Neural crest cell (in vitro differentiated cells): ENCODE measurements around the gene BCL2L11. TPM values are rescaled to one million over a fixed set of nuclear protein-coding genes. Genes with fewer than 3 reads are reported as not detected.

Experiments
- DNase-seq: peaks from one replicate; pipeline ENCODE4 v3.0.0; 2021; ENCODE audit warnings: low read depth, mixed read lengths, low spot score
- H3K27ac Mint-ChIP-seq: one replicate; pipeline ENCODE4 v1.8.0; 2021; ENCODE audit warnings: mild to moderate bottlenecking, mixed read lengths; ENCODE audit not compliant: unreplicated experiment
- H3K27me3 Mint-ChIP-seq: 2 replicates; pipeline ENCODE4 v1.8.0; 2021; ENCODE audit warnings: low read depth, mild to moderate bottlenecking, mixed read lengths
- H3K36me3 Mint-ChIP-seq: 2 replicates; pipeline ENCODE4 v1.8.0; 2021; ENCODE audit warnings: low read depth, mild to moderate bottlenecking, mixed read lengths
- H3K4me1 Mint-ChIP-seq: 2 replicates; pipeline ENCODE4 v1.8.0; 2021; ENCODE audit warnings: mixed read lengths
- H3K4me3 Mint-ChIP-seq: one replicate; pipeline ENCODE4 v1.8.0; 2021; ENCODE audit warnings: mild to moderate bottlenecking, mixed read lengths
- H3K9me3 Mint-ChIP-seq: 2 replicates; pipeline ENCODE4 v1.8.0; 2021; ENCODE audit warnings: mixed read lengths
- CTCF ChIP-seq: fragments of 200-600 bp; sonication (generic); conservative IDR thresholded peaks from 2 replicates; pipeline ENCODE4 v1.5.0; 2021; ENCODE audit warnings: antibody characterized with exemption, mild to moderate bottlenecking
- total RNA-seq: library from RNA; stranded (reverse); gene quantifications from 2 replicates; pipeline ENCODE4 v1.2.1, GENCODE V29; 2021

Gene BCL2L11
- total RNA-seq, 1 donor from 2014 or later, result 16.4 TPM

GRCh38 chr2:111117598-111118480 lies 2.9 kb upstream of the BCL2L11 start:
- H3K4me1 Mint-ChIP-seq, result peaks cover 26% of the 10 kb centered on the region
- TF ChIP-seq CTCF, result no peak
- no peaks in the 10 kb centered on the region for H3K9me3 Mint-ChIP-seq
- DNase-seq, result peak; percentile 26
- no peak overlapping the region for H3K27ac Mint-ChIP-seq
- H3K27me3 Mint-ChIP-seq, result peaks cover 76% of the 10 kb centered on the region
- H3K4me3 Mint-ChIP-seq, result peak overlapping the region; percentile 91
- H3K36me3 Mint-ChIP-seq, result no peaks in the 10 kb centered on the region

- TF ChIP-seq CTCF, result no peak
- H3K4me3 Mint-ChIP-seq, result peak overlapping the region; percentile 91
- H3K27me3 Mint-ChIP-seq, result peaks cover 76% of the 10 kb centered on the region
- no peak overlapping the region for H3K27ac Mint-ChIP-seq
- H3K36me3 Mint-ChIP-seq, result no peaks in the 10 kb centered on the region
- no peaks in the 10 kb centered on the region for H3K9me3 Mint-ChIP-seq
- DNase-seq, result no peak
- H3K4me1 Mint-ChIP-seq, result peaks cover 29% of the 10 kb centered on the region
Measured at GRCh38 chr2:111118481-111118980, 2.2 kb upstream of the BCL2L11 start.

DNA sequence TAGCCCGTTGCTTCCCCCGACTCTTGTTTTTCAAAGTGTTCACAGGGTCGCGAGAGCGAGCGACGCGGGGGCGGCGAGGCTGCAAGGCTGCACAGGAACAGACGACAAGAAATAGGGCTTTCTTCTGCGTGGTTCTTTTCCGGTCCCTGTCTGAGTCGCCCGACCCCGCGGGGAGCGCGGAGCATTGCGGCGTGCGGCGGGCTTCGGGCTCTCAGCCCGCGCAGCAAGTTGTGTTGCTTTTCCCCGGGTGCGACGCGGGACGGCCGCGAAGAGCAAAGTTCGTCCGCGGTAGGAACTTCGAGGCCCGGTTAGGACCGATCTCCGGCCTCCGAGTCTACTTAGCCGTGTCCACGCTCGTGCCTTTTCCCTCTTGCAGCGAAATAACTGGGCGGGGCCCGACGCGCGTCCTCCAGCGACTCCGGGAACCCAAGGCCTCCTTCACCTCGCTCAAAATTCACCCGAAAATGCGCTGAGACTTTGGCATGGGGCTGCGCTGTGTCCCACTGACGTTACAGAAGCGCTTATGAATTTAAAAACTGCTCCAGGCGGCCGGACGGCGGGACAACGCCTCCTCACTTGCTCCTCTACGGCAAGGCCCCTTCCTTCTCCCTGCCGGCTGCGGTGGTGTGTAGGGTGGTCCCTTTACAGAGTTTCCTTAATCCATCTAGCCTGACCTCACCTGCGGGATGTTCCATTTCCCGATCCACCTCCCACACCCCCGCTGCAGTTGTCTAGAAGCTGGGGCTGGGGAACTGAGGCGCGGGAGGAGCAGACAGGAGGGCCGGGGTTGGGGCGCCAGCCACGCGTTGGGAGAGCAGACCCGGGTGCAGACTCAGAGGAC lies 1.5 kb upstream of the BCL2L11 start:
- Mint-ChIP-seq H3K27me3 (peaks cover 69% of the 10 kb centered on the region), H3K36me3 (peaks cover 3% of the 10 kb centered on the region), H3K9me3 (no peaks in the 10 kb centered on the region), H3K4me1 (peaks cover 33% of the 10 kb centered on the region), H3K4me3 (peak overlapping the region; percentile 91), H3K27ac (no peak overlapping the region)
- TF ChIP-seq CTCF, result no peak
- DNase-seq, result peak; percentile 18

DNA sequence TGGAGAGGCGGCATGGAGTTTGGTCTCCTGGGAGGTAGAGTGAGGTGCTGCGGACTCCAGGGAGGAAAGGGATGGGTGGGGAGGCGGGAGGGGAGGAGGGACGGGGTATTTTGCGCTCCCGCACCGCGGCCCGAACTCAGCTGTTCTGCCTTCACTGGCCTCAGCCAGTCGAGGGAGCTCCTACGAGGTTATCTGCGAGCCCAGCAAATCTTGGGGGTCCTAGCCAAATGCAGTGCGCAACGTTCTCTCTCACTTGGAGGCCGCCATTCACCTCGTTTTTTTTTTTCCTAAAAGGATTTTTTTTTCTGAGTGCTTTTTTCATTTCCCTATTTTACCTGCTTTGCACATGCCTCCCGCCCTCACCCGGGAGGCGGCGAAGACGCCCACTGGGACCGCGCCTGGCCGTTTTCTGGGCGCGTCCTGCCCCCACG lies 877 bp upstream of the BCL2L11 start:
- H3K9me3 Mint-ChIP-seq, result no peaks in the 10 kb centered on the region
- H3K27me3 Mint-ChIP-seq, result peaks cover 65% of the 10 kb centered on the region
- DNase-seq, result no peak
- H3K36me3 Mint-ChIP-seq, result peaks cover 7% of the 10 kb centered on the region
- peak overlapping the region; percentile 91 for H3K4me3 Mint-ChIP-seq
- no peak for TF ChIP-seq CTCF
- peaks cover 35% of the 10 kb centered on the region for H3K4me1 Mint-ChIP-seq
- no peak overlapping the region for H3K27ac Mint-ChIP-seq

DNA sequence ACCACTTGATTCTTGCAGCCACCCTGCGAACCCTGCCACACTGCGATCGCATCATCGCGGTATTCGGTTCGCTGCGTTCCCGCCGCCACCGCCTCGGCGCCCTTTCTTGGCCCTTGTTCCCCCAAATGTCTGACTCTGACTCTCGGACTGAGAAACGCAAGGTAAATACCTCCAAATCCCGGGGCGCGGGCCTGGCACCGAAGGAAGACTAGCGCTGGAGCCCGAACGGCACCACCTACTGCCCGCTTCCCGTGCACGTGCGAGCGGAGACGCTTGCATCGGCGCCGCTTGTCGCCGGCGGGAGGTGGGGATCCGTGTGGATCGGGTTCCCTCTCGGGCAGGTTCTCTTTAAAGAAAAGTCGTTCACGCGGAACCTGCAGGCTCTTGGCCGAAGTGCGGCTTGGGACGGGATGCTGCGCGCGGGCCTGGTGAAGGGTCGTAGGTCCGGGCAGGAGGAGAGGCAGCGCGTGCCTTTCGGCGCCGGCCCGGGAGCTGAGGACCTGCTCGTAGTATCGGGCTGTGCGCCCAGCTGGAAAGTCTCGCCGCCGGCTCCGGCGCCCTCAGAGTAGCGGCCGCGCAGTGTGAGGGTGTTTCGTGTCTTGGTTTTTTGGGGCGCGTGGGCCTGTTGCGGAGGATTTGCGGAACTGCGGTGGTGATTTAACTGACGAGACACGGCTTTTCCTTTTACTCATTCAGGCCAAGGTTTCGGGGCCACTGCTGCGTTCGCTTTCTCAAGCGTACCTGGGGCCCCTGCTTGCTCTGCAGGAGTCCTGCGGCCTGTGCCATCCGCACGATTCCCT lies 514 bp downstream of the BCL2L11 start:
- peak overlapping the region; percentile 95 for H3K4me3 Mint-ChIP-seq
- no peaks in the 10 kb centered on the region for H3K9me3 Mint-ChIP-seq

More for the DNA sequence above, 514 bp downstream of the BCL2L11 start:
- Mint-ChIP-seq H3K36me3 (peaks cover 8% of the 10 kb centered on the region), H3K27me3 (peaks cover 56% of the 10 kb centered on the region), H3K4me1 (peaks cover 46% of the 10 kb centered on the region), H3K27ac (peak overlapping the region; percentile 19)
- TF ChIP-seq CTCF, result peak; percentile 16
- DNase-seq, result peak; percentile 51
